ENCODE results near the gene PTPN14. TPM values are rescaled to one million over a fixed set of nuclear protein-coding genes. Genes with fewer than 3 reads are reported as not detected.

PTPN14 gene
- total RNA-seq, 1 donor, result 104 TPM

GRCh38 chr1:214425101-214425500 is 126.3 kb downstream of the PTPN14 start:
- DNase-seq (ENCODE audit: low read depth), result no peak
- no peak overlapping the region for H3K4me3 ChIP-seq (ENCODE audit: low read depth, low read length)
- TF ChIP-seq, protein P1, sequence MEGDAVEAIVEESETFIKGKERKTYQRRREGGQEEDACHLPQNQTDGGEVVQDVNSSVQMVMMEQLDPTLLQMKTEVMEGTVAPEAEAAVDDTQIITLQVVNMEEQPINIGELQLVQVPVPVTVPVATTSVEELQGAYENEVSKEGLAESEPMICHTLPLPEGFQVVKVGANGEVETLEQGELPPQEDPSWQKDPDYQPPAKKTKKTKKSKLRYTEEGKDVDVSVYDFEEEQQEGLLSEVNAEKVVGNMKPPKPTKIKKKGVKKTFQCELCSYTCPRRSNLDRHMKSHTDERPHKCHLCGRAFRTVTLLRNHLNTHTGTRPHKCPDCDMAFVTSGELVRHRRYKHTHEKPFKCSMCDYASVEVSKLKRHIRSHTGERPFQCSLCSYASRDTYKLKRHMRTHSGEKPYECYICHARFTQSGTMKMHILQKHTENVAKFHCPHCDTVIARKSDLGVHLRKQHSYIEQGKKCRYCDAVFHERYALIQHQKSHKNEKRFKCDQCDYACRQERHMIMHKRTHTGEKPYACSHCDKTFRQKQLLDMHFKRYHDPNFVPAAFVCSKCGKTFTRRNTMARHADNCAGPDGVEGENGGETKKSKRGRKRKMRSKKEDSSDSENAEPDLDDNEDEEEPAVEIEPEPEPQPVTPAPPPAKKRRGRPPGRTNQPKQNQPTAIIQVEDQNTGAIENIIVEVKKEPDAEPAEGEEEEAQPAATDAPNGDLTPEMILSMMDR (IDR thresholded peaks at IDR 0.05; ENCODE audit: insufficient read depth, low read depth, low read length), result no peak

- no peak for DNase-seq (ENCODE audit: low read depth)
These were observed 128.4 kb downstream of the PTPN14 start for GRCh38 chr1:214423045-214423444.

GRCh38 chr1:214422137-214422671 is 129.2 kb downstream of the PTPN14 start:
- peak; percentile 54 for DNase-seq (ENCODE audit: low read depth)
- TF ChIP-seq, protein P1 (IDR thresholded peaks at IDR 0.05; ENCODE audit: insufficient read depth, low read depth, low read length), result no peak
- H3K4me3 ChIP-seq (ENCODE audit: low read depth, low read length), result no peak overlapping the region

More at GRCh38 chr1:214423045-214423444, 128.4 kb downstream of the PTPN14 start:
- TF ChIP-seq, protein P1 (IDR thresholded peaks at IDR 0.05; ENCODE audit: insufficient read depth, low read depth, low read length), result no peak
- no peak overlapping the region for H3K4me3 ChIP-seq (ENCODE audit: low read depth, low read length)

GRCh38 chr1:214420833-214421232 is 130.6 kb downstream of the PTPN14 start:
- no peak for DNase-seq (ENCODE audit: low read depth)
- no peak overlapping the region for H3K4me3 ChIP-seq (ENCODE audit: low read depth, low read length)
- TF ChIP-seq, protein P1 (IDR thresholded peaks at IDR 0.05; ENCODE audit: insufficient read depth, low read depth, low read length), result no peak

DNA sequence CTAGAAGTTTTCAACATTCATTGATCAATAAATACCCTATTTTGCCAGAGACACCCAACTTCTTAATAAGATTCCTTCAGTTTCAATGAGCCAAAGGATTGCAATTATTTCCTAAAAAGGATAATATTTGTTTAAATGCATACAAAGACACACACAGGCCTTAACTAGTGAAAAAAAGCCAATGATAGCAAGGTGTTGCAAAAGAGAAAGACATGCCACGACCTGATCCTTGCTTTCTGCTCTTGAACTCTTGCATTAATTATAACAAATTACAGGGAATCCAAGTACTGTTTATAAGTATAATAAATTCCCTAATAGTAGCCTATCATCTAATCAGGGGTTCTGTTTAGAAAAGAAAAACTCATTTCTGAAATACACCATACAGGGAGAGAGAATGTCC is 131.1 kb downstream of the PTPN14 start:
- TF ChIP-seq, protein P1 (IDR thresholded peaks at IDR 0.05; ENCODE audit: insufficient read depth, low read depth, low read length), result no peak
- H3K4me3 ChIP-seq (ENCODE audit: low read depth, low read length), result no peak overlapping the region
- no peak for DNase-seq (ENCODE audit: low read depth)

GRCh38 chr1:214419650-214420049 is 131.8 kb downstream of the PTPN14 start:
- DNase-seq (ENCODE audit: low read depth), result no peak
- TF ChIP-seq, protein P1 (IDR thresholded peaks at IDR 0.05; ENCODE audit: insufficient read depth, low read depth, low read length), result no peak

DNA sequence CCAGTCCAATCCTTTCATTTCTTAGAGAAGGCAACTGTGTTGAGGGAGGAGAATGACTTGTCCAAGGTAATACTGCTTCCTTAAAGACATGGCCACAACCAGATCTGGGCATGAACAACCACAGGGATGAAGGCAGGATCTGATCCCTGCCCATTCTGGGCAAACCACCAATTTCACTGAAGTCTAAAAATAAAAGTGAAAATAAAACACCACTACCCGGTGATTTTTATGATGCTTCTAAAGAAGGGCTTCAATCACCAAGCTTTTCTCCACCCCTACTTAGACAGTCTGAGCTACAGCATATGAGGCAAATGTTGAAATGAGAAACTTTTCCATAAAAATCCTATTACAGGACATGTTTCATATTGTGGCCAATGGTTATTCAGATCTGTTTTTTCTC is 133.0 kb downstream of the PTPN14 start:
- H3K4me3 ChIP-seq (ENCODE audit: low read depth, low read length), result no peak overlapping the region
- DNase-seq (ENCODE audit: low read depth), result peak; percentile 34
- TF ChIP-seq, protein P1 (IDR thresholded peaks at IDR 0.05; ENCODE audit: insufficient read depth, low read depth, low read length), result no peak

More at GRCh38 chr1:214419650-214420049, 131.8 kb downstream of the PTPN14 start:
- H3K4me3 ChIP-seq (ENCODE audit: low read depth, low read length), result no peak overlapping the region
